Activated CD4-positive, alpha-beta T cell treated with anti-CD3 and anti-CD28 coated beads, Interleukin-10, Interleukin-2, amounts not matched to agents 100 ng/mL and 50 ng/mL, durations not matched to agents 16 hours and 8 hours (primary cell): ENCODE measurements around the gene PIGR.
"Not testable (repeated sequence)": the region's sequence is repeated elsewhere in the genome, so short reads cannot be mapped to it uniquely, and the experiment has no call there.

Experiments used
- DNase-seq: peaks from one replicate; pipeline ENCODE4 v3.0.0-alpha.2; 2020

Gene PIGR

GRCh38 chr1:206933333-206933945 lies 12.8 kb downstream of the PIGR start:
- DNase-seq, result peak; percentile 66

GRCh38 chr1:206932177-206932576 lies 14.1 kb downstream of the PIGR start:
- no peak for DNase-seq

GRCh38 chr1:206931709-206932108 lies 14.6 kb downstream of the PIGR start:
- no peak for DNase-seq

GRCh38 chr1:206930210-206930798 lies 16.0 kb downstream of the PIGR start:
- DNase-seq, result no peak

GRCh38 chr1:206929524-206929923 lies 16.7 kb downstream of the PIGR start:
- no peak for DNase-seq

GRCh38 chr1:206926286-206926685 lies 20.0 kb downstream of the PIGR start:
- DNase-seq, result no peak

GRCh38 chr1:206925106-206925736 lies 21.0 kb downstream of the PIGR start:
- peak; percentile 64 for DNase-seq

- DNase-seq, result no peak
Measured at GRCh38 chr1:206924592-206925105, 21.6 kb downstream of the PIGR start.

- DNase-seq, result not testable (repeated sequence)
Measured at GRCh38 chr1:206923961-206924557, 22.2 kb downstream of the PIGR start.

- peak; percentile 63 for DNase-seq
Measured at GRCh38 chr1:206923009-206923960, 23.0 kb downstream of the PIGR start.

- no peak for DNase-seq
Measured at GRCh38 chr1:206922524-206922923, 23.7 kb downstream of the PIGR start.

- peak; percentile 72 for DNase-seq
Measured at GRCh38 chr1:206921772-206922265, 24.4 kb downstream of the PIGR start, which contains the start of gene FCMR. FCMR (minus strand) TSS chr1:206921941; CDS start chr1:206921854, 87 bp downstream.

- no peak for DNase-seq
Measured at GRCh38 chr1:206918076-206918475, 28.2 kb downstream of the PIGR start.

GRCh38 chr1:206916000-206916709 lies 30.1 kb downstream of the PIGR start:
- no peak for DNase-seq

GRCh38 chr1:206915030-206915735 lies 31.1 kb downstream of the PIGR start:
- no peak for DNase-seq

GRCh38 chr1:206913766-206914537 lies 32.3 kb downstream of the PIGR start:
- DNase-seq, result no peak

- peak; percentile 83 for DNase-seq
Measured at GRCh38 chr1:206912445-206913095, 33.7 kb downstream of the PIGR start.

GRCh38 chr1:206911064-206911663 lies 35.1 kb downstream of the PIGR start:
- peak; percentile 69 for DNase-seq

GRCh38 chr1:206909883-206910318 lies 36.4 kb downstream of the PIGR start:
- no peak for DNase-seq
